ENCODE measurements around the gene NUP98.

The NUP98 gene

DNA sequence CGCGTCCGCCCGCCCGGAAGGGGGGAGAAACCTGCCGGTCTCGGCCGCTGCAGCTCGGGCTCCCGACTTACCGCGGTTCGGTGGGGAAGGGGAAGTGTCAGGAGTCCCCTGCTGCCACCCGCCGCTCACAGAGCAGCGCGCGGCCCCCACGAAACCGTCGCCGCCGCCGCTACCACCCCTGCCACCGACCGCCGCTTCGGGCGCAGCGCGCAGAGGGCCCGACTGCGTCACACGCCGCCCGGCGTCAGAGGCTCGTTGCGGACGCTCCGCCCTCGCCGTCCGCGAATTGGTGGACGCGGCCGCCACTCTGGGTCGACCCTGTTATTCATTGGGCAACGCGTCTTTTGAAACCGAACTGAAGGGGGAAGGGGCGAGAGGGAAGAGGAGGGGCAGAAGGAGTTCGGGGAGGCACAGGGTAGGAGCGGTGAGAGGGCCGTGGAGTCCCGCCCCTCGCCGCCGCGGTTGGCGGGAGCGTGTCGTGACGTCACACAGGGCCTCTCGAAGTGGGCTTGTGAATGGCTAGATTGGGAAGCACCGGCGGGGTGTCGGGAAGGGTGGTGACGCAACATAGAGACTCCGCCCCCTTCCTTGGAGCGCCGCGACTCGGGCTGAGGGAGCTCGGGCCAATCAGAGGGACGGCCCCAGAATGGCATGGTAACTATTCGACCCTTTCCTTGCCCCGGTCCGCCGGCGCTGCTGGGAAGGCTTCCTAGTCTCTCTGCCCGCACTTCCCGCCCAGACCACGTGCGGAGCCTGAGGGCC, at the start of gene NUP98:
NUP98 (minus strand) TSS at position 226 of the 762 bp plus-strand sequence. CDS start 15,437 bp downstream, outside the sequence.
- DNase-seq (ENCODE audit: low read depth in 2 of 2) = peak; percentile 99 to 100

DNA sequence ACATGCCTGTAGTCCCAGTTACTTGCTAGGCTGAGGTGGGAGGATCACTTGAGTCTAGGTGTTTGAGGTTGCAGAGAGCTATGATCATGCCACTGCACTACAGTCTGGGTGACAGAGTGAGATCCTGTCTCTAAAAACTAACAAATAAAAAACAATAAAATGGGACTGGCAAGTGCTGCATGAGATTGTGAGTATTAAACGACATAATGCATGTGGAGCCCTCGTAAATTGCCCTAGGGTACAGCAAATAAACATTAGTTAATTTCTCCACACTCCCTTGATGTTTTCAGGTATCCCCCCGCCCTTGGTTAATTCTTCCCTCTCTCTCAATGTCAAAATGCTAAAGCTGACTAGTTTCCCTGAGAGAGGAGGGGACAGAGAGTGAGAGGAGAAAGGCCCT, 48.3 kb upstream of the NUP98 start:
- DNase-seq (ENCODE audit: low read depth in 2 of 2) = no peak

DNA sequence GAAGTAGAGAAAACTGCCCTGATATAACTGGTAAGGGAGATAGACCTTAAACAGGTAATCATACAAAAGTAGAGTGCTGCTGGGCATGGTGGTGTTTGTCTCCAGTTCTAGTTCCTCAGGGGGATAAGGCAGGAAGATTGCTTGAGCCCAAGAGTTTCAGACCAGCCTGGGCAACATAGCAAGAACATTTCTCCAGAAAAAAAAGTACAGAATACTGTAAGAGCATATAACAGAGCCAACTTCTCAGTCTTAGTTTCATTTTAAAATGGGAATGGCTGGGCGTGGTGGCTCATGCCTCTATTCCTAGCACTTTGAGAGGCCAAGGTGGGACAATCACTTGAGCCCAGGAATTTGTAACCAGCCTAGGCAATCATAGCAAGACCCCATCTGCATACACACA, 47.9 kb upstream of the NUP98 start:
- DNase-seq (ENCODE audit: low read depth in 2 of 2) = no peak

DNA sequence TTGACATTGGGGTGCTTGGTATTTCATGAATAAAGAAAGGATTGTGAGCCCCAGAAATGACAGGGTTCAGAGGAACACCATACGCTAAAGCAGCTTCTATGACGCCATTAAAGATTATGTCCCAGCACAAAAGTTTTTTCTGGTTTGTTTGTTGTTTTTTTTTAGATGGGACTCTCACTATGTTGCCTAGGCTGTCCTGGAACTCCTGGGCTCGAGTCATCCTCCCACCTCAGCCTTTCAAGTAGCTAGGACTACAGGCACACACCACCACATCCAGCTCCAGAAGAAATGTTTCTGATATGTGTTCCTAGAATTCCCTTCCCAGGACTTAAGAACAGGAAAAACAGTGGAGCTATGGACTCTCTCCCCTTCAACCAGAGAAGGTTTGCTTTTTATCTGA, 46.0 kb upstream of the NUP98 start:
- no peak for DNase-seq (ENCODE audit: low read depth in 2 of 2)

DNA sequence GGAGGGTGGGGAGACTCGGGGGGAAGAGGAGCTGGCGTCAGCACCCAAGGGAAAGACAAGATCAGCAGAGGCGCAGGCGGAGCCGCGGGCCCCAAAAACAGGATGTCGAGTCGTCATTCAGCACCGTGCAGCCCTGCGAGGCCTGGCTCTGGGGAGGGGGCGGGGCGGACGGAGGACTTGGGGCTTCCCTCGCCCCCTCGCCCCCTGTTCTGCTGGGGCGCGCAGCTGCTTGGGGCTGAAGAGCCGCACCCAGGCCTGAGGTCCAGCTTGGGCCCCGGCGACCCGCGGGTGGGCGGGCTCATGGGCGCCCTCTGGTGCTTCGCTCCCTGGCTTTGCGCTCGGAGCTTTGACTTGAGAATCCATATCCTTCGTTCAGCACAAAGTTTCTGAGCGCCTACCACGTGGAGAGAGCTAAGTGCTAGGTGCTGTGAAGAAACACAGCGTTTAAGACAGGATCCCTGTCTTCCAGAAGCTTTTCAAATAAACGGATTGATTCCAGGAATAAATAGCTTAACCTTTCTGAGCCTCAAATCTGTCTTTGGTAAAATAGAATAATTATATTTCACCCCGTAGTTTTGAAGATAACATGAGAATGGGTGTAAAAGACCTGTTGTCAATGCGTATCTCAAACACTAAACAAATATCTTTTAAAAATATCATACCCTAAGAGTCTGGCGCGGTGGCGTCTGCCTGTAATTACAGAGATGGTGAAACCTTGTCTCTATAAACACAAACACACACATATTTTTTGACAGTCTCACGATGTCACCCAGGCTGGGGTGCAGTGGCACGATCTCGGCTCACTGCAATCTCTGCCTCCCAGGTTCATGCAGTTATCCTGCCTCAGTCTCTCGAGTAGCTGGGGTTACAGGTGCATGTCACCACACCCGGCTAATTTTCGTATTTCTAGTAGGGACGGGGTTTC, 44.3 kb upstream of the NUP98 start:
- peak in 1 of 2 donors; percentile 96 for DNase-seq (ENCODE audit: low read depth in 2 of 2)

DNA sequence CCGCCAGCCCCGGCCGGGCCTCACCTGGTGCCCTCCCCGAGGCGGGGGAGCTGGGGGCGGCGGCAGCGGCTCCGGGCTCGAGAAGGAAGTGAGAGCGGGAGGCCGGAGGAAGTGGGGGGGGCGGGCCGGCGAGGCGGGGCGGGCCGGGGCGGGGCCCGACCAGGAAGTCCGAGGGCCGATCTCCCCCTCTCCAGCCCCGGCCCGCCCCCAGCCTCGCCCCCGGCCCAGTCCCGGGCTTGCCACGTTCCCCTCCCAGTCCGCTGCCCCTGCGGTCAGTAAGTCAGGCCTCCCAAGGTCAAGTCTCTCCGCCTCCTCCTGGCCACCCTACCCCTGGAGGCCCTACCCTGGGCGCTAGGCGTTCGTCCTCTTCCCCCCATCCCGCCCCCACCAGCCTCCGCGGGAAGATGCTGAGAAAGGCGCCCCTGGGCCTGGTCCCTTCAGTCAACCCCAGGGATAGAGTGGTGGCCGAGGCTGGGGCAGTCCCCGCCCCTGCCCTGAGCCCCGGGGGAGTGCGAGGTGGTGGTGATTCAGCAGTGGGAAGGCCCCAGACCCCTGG, 43.6 kb upstream of the NUP98 start, which contains the start of gene RHOG:
RHOG (minus strand) TSS at position 90 of the 556 bp plus-strand sequence. CDS start 12,821 bp downstream, outside the sequence.
- DNase-seq (ENCODE audit: low read depth in 2 of 2) = peak in 1 of 2 donors; percentile 97

DNA sequence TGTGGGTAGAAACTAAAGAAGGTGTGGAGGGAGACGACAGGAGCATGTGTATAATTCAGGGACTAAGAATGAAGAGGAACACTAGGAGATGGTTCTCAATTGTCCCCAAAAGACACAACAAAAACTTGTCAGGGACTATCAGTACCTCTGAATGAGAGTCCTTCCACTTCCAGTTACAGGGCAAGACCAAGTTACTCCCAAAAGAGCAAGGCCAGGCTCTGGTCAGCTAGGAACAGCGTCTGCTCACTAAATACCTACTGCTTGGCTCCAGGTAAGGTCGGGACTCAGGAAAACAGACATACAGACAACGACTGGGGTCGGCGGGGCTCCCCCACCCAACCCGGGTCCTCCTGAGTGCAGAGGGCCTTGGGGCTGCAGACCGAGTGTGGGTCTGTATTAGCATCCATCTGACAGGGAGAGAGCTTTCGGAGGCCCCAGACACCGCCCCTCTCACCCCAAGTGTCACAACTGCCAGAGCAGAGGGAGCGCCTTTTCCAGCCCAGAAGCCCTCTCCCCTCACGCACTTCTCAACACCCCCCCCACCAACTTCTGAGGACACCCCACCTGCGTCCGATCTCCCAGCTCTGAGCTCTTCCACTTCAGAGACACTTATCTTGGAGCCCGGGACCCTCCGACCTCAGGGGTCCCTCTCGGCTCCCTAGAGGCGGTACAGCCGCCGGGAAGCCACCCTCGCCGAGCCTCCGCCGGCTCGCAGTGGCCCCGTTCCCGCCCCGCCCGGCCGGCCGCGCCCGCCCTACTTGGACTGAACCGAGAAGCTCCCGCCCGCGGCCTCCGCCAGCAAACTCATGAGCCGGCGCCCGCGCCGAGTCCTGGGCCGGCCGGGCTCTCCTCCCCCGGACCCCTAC, 42.9 kb upstream of the NUP98 start:
- DNase-seq (ENCODE audit: low read depth in 2 of 2) = no peak

DNA sequence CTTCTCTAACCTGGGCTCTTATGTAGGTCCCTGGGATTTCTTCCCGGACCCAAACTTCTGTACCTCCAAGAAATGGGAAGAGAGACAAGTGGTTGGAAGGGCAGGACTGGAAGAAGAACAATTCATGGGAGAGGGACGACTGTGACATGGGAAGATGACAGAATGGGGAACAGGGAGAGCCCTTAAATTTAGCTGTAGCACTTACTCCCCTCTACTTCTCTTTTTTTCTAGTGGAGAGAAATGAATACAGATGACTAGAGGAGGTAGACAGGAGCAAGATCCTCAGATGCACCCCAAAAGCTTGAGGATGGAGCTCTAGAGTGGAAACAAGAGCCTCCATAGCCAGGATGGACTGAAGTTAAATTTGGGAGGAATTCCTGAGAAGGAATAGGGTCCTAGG, 41.1 kb upstream of the NUP98 start:
- DNase-seq (ENCODE audit: low read depth in 2 of 2) = no peak

DNA sequence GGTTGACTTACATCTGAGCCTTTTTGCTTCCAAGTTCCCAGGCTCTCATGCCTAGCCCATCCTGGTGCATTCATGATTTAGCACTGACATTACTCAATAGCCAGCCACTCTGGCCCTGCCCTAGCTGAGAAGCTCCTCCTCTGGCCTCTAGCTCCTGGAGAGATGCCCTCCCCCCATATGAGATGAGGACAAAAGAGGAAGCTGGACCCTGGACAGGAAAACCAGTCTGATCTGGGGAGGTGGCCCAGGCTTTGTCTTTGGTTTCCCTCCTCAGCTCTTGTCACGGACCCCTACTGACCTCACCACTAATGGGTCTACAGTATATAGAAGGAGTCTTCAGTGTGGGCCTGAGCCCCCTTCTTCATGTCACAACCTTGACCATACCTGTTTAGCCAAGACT, 40.4 kb upstream of the NUP98 start:
- no peak for DNase-seq (ENCODE audit: low read depth in 2 of 2)

DNA sequence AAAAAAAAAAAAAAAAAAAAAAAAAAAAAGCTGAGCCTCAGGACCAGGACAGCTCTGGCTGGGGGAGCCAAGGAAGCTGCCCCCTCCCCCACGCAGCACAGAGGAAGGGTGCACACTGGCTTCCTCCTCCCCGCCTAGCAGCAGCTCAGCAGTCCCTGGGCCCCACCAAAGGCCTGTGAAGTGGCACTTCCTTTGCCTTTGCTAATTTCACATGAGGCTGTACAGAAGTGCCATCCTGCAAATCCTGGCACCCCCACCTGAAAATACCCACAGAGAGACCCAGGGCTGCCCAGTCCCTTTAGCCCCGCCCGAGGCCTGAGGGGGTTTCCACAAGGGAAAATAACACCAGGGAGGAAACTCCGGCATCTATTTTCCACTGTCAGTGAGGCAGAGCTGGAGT, 39.5 kb upstream of the NUP98 start:
- peak in 1 of 2 donors; percentile 45 for DNase-seq (ENCODE audit: low read depth in 2 of 2)

DNA sequence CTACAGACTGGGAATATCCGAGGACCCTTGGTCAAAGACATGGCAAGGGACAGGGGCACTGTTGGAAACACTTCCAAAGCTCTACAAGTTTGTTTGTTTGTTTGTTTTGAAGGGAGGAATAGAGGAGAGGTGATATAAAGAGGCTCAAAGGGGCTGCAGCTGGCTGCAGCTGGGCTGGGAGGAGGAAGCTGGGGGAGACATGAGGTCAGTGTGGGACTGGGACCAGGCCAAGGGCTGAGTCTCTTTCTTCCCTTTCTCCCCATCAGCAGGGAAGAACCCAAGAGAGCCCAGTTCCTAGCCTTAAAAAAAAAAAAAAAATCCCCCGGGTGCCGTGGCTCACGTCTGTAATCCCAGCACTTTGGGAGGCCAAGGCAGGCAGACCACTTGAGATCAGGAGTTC, 38.4 kb upstream of the NUP98 start:
- DNase-seq (ENCODE audit: low read depth in 2 of 2) = no peak

DNA sequence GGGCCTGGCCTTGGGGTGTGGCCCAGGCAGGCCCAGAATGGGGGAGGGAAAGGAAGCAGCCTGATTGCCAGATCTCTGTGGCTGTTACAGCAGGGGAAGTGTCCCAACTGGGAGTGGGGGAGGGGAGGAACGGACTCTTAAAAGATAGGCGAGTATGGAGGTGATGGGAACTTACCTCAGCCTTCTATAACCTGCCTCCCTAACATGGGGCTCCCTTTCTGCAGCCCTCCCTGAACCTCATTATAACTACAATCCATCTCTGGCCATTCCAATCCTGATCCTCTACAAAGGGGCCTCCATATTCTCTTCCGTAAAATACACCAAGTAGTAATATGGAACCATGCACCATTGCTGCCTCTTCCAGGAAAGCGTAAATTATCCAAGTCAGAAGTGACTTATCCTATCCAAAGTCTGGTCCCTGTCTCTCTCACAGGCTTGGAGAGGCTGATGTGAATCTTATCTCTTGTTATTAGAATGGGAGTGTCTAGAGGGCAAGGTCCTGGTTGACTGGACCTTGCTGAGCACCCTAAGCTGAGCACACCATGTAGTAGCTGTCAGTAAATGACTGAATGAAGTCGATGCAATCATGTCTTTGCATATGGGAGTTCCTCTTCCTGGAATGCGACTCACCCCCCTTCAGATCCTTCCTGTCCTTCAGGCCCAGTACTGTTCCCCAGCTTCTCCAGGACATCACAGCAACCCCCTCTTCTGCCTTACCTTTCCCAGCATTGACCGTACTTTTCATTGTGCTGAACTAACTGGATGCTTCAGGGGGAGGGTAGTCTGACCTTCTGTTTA, 37.5 kb upstream of the NUP98 start:
- no peak for DNase-seq (ENCODE audit: low read depth in 2 of 2)

DNA sequence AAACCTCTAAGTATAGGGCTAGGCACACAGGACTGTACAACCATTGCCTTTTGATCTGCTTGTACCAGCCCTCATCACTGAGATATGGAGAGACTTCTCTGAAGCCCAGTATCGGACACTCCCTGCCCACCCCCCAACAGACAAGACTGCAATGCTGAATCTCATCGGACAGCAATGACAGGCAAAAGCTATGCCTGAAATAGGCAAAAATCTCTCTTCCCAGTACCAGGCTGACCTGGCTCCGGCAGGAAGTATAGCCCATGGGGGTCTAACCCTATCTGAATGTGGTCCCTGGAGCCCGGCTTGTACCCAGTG, 37.0 kb upstream of the NUP98 start:
- no peak for DNase-seq (ENCODE audit: low read depth in 2 of 2)

DNA sequence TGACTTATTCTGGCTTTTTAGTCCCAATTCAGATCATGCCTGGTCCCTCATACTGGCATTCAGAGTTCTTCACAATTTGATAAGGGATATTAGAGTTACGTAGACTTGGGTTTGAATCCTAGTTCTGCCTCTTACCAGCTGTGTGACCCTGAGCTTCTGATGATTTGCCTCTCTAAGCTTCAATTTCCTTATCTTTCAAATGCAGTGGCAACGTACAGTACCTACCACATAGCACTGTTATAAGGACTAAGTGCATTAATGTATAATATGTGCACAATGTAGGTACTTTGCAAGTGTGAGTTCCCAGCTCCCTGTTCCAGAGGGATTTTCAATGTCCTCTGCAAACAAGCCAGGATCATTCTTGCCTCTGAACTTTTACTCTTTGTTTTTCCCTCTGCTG, 36.1 kb upstream of the NUP98 start:
- no peak for DNase-seq (ENCODE audit: low read depth in 2 of 2)

DNA sequence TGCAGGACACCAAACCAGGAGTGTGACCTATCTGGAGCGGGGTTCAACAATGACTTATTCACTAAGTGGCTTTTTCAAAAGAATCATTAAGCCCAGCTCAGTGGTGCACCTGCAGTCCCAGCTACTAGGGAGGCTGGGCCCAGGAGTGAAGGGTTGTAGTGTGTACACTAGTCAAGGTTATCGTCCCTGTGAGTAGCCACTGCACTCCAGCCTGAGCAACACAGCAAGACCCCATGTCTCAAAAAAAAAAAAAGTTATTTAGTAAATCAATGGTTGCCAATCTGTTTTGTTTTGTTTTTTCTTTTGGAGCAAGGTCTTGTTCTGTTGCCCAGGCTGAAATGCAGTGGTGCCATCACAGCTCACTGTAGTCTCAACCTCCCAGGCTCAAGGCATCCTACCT, 35.5 kb upstream of the NUP98 start:
- no peak for DNase-seq (ENCODE audit: low read depth in 2 of 2)

DNA sequence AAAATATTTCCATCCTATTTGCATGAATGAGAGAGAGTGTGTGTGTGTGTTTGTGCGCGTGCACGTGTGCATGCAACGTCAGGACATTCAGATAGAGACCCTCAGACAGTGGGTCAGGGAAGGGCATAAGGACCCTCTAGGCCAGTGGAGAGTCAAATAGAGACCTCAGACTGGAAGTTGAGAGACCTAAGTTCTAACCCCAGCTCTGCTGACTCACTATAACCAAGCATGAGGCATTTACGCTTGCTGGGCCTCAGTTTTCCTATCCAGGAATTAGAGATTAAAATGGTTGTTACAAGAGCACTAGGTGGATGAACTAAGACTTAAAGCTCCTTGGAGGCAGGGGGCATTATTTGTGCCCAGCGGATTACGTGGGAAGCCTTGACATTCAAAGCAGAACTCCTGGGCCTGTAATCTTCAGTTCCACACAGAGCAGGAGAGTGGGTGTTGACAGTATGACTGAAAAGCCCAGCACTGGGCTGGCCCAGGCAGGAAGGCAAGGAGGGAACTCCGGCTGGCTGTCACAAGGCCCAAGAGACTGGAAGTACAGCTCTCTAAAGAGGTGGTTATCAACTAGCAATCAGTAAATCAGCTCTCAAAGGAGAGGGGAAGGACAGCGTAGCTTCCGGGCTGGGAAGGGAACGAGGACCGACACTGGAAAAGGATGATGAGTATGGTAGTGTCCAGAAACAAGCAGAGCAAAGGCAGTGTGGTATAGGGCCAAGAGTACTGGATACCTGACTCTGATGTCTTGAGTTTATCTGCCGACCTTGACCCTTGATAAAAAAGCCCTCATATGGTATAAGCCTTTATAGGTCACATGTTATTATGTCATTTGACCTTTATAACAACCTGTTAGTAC, 34.3 kb upstream of the NUP98 start:
- DNase-seq (ENCODE audit: low read depth in 2 of 2) = no peak

DNA sequence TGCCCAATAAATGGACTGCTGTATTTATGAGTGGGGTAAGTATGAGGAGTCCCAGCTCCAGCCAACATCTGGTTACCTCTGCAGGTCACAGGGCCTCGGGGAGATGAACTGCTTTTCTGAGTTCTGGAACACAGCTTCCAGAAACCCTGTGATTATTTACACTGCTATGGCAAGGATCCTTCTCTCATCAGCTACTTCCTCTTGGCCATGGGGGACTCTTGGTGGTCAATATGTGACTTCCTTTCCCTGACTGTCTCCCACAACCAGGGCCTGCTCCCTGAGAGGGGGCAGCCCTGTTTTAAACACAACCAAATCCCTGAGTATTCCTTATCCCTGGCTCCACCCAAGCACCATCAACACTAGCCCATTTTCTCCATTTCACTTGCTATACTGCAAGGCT, 33.4 kb upstream of the NUP98 start:
- DNase-seq (ENCODE audit: low read depth in 2 of 2) = no peak

DNA sequence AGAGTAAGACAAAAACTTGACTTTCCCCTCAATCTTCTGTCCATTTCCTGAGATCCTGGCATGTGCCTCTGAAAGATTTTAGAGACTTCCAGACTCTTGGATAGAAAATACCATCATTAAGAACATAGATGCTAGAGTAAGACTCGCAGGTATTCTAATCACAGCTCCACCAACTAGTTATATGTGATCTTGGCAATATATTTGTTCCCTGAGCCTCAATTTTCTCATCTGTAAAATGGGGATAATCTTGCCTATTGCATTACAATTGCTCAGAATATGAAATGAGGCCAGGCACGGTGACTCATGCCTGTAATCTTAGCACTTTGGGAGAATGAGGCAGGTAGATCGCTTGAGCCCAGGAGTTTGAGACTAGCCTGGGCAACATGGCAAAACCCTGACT, 32.7 kb upstream of the NUP98 start:
- no peak for DNase-seq (ENCODE audit: low read depth in 2 of 2)

DNA sequence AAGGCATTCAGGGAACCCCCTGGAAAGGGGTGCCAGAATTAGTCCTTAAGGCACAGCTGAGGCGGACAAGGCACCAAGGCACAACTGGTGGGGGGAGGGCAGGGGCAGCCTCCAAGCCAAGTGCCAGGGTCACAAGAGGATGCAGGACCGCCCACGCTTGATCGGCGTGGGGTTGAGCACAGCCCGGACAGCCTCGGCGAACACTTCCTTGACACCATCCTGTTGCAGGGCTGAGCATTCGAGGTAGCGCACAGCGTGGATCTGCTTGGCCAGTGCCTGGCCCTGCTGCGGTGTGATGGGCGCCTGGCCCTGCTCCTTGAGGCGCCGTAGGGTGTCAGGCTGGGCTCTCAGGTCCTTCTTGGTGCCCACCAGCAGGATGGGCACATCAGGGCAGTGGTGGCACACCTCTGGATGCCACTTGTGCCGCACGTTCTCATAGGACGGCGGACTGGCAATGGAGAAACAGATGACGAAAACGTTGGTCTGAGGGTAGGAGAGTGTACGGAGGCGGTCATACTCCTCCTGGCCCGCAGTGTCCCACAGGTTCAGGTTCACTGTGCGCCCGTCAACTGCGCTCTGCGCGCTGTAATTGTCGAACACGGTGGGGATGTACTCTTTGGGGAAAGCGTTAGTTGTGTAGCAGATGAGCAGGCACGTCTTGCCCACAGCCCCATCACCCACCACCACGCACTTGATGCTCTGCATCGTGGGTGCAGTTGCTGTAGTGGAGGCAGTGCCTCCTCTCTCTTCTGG, 30.3 kb upstream of the NUP98 start:
- no peak for DNase-seq (ENCODE audit: low read depth in 2 of 2)

All from stimulated activated CD8-positive, alpha-beta memory T cell treated with anti-CD3 and anti-CD28 coated beads, Interleukin-7, amount 100 ng/mL, for 4 hours (primary cell).